Activated CD4-positive, alpha-beta T cell treated with anti-CD3 and anti-CD28 coated beads, Interleukin-2, amount 10 ng/mL, durations not matched to agents 24 days and 14 days (primary cell): ENCODE data around the gene TEX261. TPM values are rescaled to one million over a fixed set of nuclear protein-coding genes. Genes with fewer than 3 reads are reported as not detected.

Experiments
- DNase-seq: peaks from one replicate; pipeline ENCODE4 v3.0.0; 2022
- H3K27ac Mint-ChIP-seq: one replicate; pipeline ENCODE4 v1.8.0; 2022; ENCODE audit warnings: mild to moderate bottlenecking, mixed read lengths
- H3K27me3 Mint-ChIP-seq: one replicate; pipeline ENCODE4 v1.8.0; 2022; ENCODE audit warnings: mixed read lengths
- H3K36me3 Mint-ChIP-seq: one replicate; pipeline ENCODE4 v1.8.0; 2022; ENCODE audit warnings: low read depth, mild to moderate bottlenecking, mixed read lengths
- H3K4me1 Mint-ChIP-seq: one replicate; pipeline ENCODE4 v1.8.0; 2021; ENCODE audit warnings: mixed read lengths
- H3K4me3 Mint-ChIP-seq: one replicate; pipeline ENCODE4 v1.8.0; 2022; ENCODE audit warnings: mild to moderate bottlenecking, moderate library complexity, mixed read lengths
- H3K9me3 Mint-ChIP-seq: one replicate; pipeline ENCODE4 v1.8.0; 2021; ENCODE audit warnings: mixed read lengths
- intact Hi-C: fragments of 100-400 bp; cut with micrococcal nuclease; formaldehyde crosslinking; loops from one replicate; pipeline ENCODE4 v1.15.1; 2023
- total RNA-seq: library from RNA; stranded (reverse); gene quantifications from 2 replicates; pipeline ENCODE4 v1.2.3, GENCODE V29; 2022

The TEX261 gene
- total RNA-seq, 1 donor from 2014 or later = 81.7 TPM

GRCh38 chr2:70964596-70965386 is 29.9 kb downstream of the TEX261 start:
- Mint-ChIP-seq H3K9me3 (no peaks in the 10 kb centered on the region), H3K27me3 (peaks cover 37% of the 10 kb centered on the region), H3K4me1 (peaks cover 7% of the 10 kb centered on the region), H3K27ac (no peak overlapping the region), H3K4me3 (peak overlapping the region; percentile 90), H3K36me3 (no peaks in the 10 kb centered on the region)
- intact Hi-C loops = loop anchor here (1.0 to 2.0 kb wide), 4 partner anchors 13 to 37 kb away; no protein-coding TSS in a partner anchor
- DNase-seq = peak; percentile 95

GRCh38 chr2:70964133-70964532 is 30.5 kb downstream of the TEX261 start:
- no peak for DNase-seq
- Mint-ChIP-seq H3K27ac (no peak overlapping the region), H3K27me3 (peaks cover 33% of the 10 kb centered on the region), H3K36me3 (no peaks in the 10 kb centered on the region), H3K9me3 (no peaks in the 10 kb centered on the region), H3K4me1 (peaks cover 7% of the 10 kb centered on the region), H3K4me3 (no peak overlapping the region)
- intact Hi-C loops = loop anchor here (2.0 kb wide), 1 partner anchor 21 kb away; no protein-coding TSS in a partner anchor

- Mint-ChIP-seq H3K4me3 (no peak overlapping the region), H3K4me1 (peaks cover 7% of the 10 kb centered on the region), H3K27me3 (peaks cover 29% of the 10 kb centered on the region), H3K27ac (no peak overlapping the region), H3K9me3 (no peaks in the 10 kb centered on the region), H3K36me3 (no peaks in the 10 kb centered on the region)
- peak; percentile 55 for DNase-seq
- intact Hi-C loops = no loop called here
These were observed 31.5 kb downstream of the TEX261 start for GRCh38 chr2:70962885-70963878.

GRCh38 chr2:70962211-70962884 is 32.3 kb downstream of the TEX261 start:
- intact Hi-C loops = no loop called here
- Mint-ChIP-seq H3K9me3 (no peaks in the 10 kb centered on the region), H3K4me3 (no peak overlapping the region), H3K4me1 (peaks cover 8% of the 10 kb centered on the region), H3K36me3 (no peaks in the 10 kb centered on the region), H3K27ac (no peak overlapping the region), H3K27me3 (peaks cover 23% of the 10 kb centered on the region)
- peak; percentile 54 for DNase-seq

GRCh38 chr2:70961648-70961994 is 33.1 kb downstream of the TEX261 start:
- intact Hi-C loops = no loop called here
- Mint-ChIP-seq H3K27ac (no peak overlapping the region), H3K9me3 (no peaks in the 10 kb centered on the region), H3K4me1 (peaks cover 8% of the 10 kb centered on the region), H3K4me3 (no peak overlapping the region), H3K36me3 (no peaks in the 10 kb centered on the region), H3K27me3 (peaks cover 20% of the 10 kb centered on the region)
- peak; percentile 48 for DNase-seq

- intact Hi-C loops = no loop called here
- peaks cover 23% of the 10 kb centered on the region for H3K27me3 Mint-ChIP-seq
- peaks cover 8% of the 10 kb centered on the region for H3K4me1 Mint-ChIP-seq
- H3K9me3 Mint-ChIP-seq = no peaks in the 10 kb centered on the region
- no peak overlapping the region for H3K4me3 Mint-ChIP-seq
- H3K27ac Mint-ChIP-seq = no peak overlapping the region
- H3K36me3 Mint-ChIP-seq = no peaks in the 10 kb centered on the region
- peak; percentile 53 for DNase-seq
These were observed 33.6 kb downstream of the TEX261 start for GRCh38 chr2:70960833-70961647.

GRCh38 chr2:70959851-70960832 is 34.5 kb downstream of the TEX261 start:
- intact Hi-C loops = no loop called here
- no peaks in the 10 kb centered on the region for H3K36me3 Mint-ChIP-seq
- peak; percentile 59 for DNase-seq
- H3K4me3 Mint-ChIP-seq = no peak overlapping the region
- no peak overlapping the region for H3K27ac Mint-ChIP-seq
- H3K27me3 Mint-ChIP-seq = peaks cover 31% of the 10 kb centered on the region
- H3K9me3 Mint-ChIP-seq = no peaks in the 10 kb centered on the region
- H3K4me1 Mint-ChIP-seq = peaks cover 7% of the 10 kb centered on the region

GRCh38 chr2:70959271-70959761 is 35.4 kb downstream of the TEX261 start:
- H3K27ac Mint-ChIP-seq = no peak overlapping the region
- no peaks in the 10 kb centered on the region for H3K36me3 Mint-ChIP-seq
- intact Hi-C loops = no loop called here
- peaks cover 35% of the 10 kb centered on the region for H3K27me3 Mint-ChIP-seq
- H3K9me3 Mint-ChIP-seq = no peaks in the 10 kb centered on the region
- peaks cover 2% of the 10 kb centered on the region for H3K4me1 Mint-ChIP-seq
- H3K4me3 Mint-ChIP-seq = no peak overlapping the region
- peak; percentile 54 for DNase-seq

GRCh38 chr2:70958759-70959158 is 35.9 kb downstream of the TEX261 start:
- Mint-ChIP-seq H3K36me3 (no peaks in the 10 kb centered on the region), H3K4me1 (peaks cover 2% of the 10 kb centered on the region), H3K9me3 (no peaks in the 10 kb centered on the region), H3K4me3 (no peak overlapping the region), H3K27me3 (peaks cover 36% of the 10 kb centered on the region), H3K27ac (no peak overlapping the region)
- intact Hi-C loops = no loop called here
- no peak for DNase-seq

GRCh38 chr2:70957798-70958197 is 36.9 kb downstream of the TEX261 start:
- DNase-seq = peak; percentile 46
- Mint-ChIP-seq H3K9me3 (no peaks in the 10 kb centered on the region), H3K4me1 (peaks cover 2% of the 10 kb centered on the region), H3K27ac (no peak overlapping the region), H3K27me3 (peaks cover 34% of the 10 kb centered on the region), H3K4me3 (no peak overlapping the region), H3K36me3 (no peaks in the 10 kb centered on the region)
- intact Hi-C loops = no loop called here

- no peaks in the 10 kb centered on the region for H3K36me3 Mint-ChIP-seq
- no peak for DNase-seq
These were observed 38.5 kb downstream of the TEX261 start for GRCh38 chr2:70956141-70956540.

GRCh38 chr2:70954886-70955285 is 39.8 kb downstream of the TEX261 start:
- DNase-seq = no peak
- H3K36me3 Mint-ChIP-seq = no peaks in the 10 kb centered on the region
- H3K4me1 Mint-ChIP-seq = peaks cover 2% of the 10 kb centered on the region
- no peak overlapping the region for H3K27ac Mint-ChIP-seq
- H3K4me3 Mint-ChIP-seq = no peak overlapping the region
- intact Hi-C loops = no loop called here
- no peaks in the 10 kb centered on the region for H3K9me3 Mint-ChIP-seq
- peaks cover 39% of the 10 kb centered on the region for H3K27me3 Mint-ChIP-seq

More at GRCh38 chr2:70956141-70956540, 38.5 kb downstream of the TEX261 start:
- Mint-ChIP-seq H3K27me3 (peaks cover 39% of the 10 kb centered on the region), H3K4me3 (no peak overlapping the region), H3K9me3 (no peaks in the 10 kb centered on the region), H3K27ac (no peak overlapping the region), H3K4me1 (peaks cover 2% of the 10 kb centered on the region)
- intact Hi-C loops = no loop called here
